Esophagus muscularis mucosa (tissue), 4 donors: ENCODE results near the gene TGM6.

Experiments used
- CTCF ChIP-seq, 3 experiments: fragments of 200-600 bp in 2 of 3; fragments of 450-650 bp in 1 of 3; sonication (generic) in 2 of 3; IDR thresholded peaks; one replicate each; pipeline ENCODE4 v1.5.1; 2017 to 2019; ENCODE audit warnings: antibody characterized with exemption in 3 of 3, mild to moderate bottlenecking in 2 of 3, moderate library complexity in 1 of 3
- EP300 ChIP-seq: sonication (generic); formaldehyde crosslinking; IDR thresholded peaks from one replicate; pipeline ENCODE4 v1.6.1; 2017; ENCODE audit warnings: antibody characterized with exemption
- POLR2A ChIP-seq: fragments of 450-650 bp; IDR thresholded peaks from one replicate; pipeline ENCODE4 v1.6.1; 2017; ENCODE audit warnings: antibody characterized with exemption, moderate library complexity, mild to moderate bottlenecking, low read depth
- POLR2AphosphoS5 ChIP-seq, 2 donors: sonication (generic); formaldehyde crosslinking; IDR thresholded peaks; one replicate each; pipeline ENCODE4 v1.6.1; 2017; ENCODE audit warnings: antibody characterized with exemption in 2 of 2

DNA sequence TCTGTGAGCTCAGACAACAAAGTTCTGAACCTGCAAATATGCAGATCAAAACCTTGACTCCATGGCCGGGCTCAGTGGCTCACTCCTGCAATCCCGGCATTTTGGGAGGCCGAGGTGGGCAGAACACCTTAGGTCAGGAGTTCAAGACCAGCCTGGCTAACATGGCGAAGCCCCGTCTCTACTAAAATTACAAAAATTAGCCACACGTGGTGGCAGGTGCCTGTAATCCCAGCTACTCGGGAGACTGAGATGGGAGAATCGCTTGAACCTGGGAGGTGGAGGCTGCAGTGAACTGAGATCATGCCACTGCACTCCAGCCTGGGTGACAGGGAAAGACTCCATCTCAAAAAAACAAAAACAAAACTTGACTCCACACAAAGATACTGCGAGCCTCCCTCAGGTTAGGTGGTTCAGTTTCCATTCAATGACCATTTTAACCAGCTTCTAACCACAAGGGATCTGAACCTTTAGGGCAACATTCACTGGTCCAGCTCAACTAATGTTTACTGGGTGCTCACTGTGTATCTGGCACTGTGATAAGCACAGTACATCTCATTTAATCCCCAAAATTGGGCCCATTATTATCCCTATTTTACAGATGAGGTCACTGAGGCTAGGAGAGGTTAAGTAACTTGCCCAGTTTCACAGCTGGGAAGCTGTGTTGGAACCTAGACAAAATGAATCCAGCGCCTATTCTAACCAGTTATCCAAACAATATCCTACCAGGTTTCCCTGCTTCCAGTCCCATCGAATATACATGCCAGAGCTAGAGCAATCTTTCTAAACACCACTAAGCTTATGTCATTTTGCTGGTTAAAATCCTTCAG, 88.1 kb downstream of the TGM6 start:
- no peak for TF ChIP-seq POLR2A
- TF ChIP-seq EP300: no peak
- TF ChIP-seq CTCF (IDR thresholded peaks at IDR 0.05): no peak
- no peak for TF ChIP-seq POLR2AphosphoS5 (IDR thresholded peaks at IDR 0.05)
